Ovary (tissue), 9 donors: Measurements from ENCODE around the gene DDX24. TPM values are rescaled to one million over a fixed set of nuclear protein-coding genes. Genes with fewer than 3 reads are reported as not detected.

Experiments
- DNase-seq, 5 donors: peaks; one replicate each; pipeline ENCODE4 v3.0.0-alpha.2; 2019 to 2020
- H3K27ac ChIP-seq, 2 donors: fragments of 200-600 bp; one replicate each; pipeline versions ENCODE4 v1.5.1 to v1.8.0; 2019 to 2022
- H3K27me3 ChIP-seq: fragments of 200-600 bp; one replicate; pipeline ENCODE4 v1.8.0; 2022
- H3K36me3 ChIP-seq: fragments of 200-600 bp; sonication (generic); one replicate; pipeline ENCODE4 v1.5.1; 2019
- H3K4me1 ChIP-seq: one replicate; pipeline ENCODE4 v1.8.1; 2013; ENCODE audit warnings: mild to moderate bottlenecking, moderate library complexity; ENCODE audit not compliant: insufficient read depth
- H3K4me3 ChIP-seq: fragments of 200-600 bp; sonication (generic); one replicate; pipeline ENCODE4 v1.5.1; 2017
- H3K9me3 ChIP-seq, 2 donors: fragments of 200-600 bp in 1 of 2; sonication (generic) in 1 of 2; one replicate each; pipeline versions ENCODE4 v1.5.1 to v1.8.1; 2013 to 2019; ENCODE audit warnings: mild to moderate bottlenecking in 1 of 2, moderate library complexity in 1 of 2
- CTCF ChIP-seq, 3 donors: fragments of 450-650 bp in 2 of 3; fragments of 200-600 bp in 1 of 3; IDR thresholded peaks; one replicate each; pipeline versions ENCODE4 v1.5.1 to v1.8.0; 2016 to 2022; ENCODE audit warnings: antibody characterized with exemption in 3 of 3, mild to moderate bottlenecking in 1 of 3
- EP300 ChIP-seq: sonication (generic); formaldehyde crosslinking; IDR thresholded peaks from one replicate; pipeline ENCODE4 v1.6.1; 2017; ENCODE audit warnings: antibody characterized with exemption
- POLR2A ChIP-seq: fragments of 450-650 bp; IDR thresholded peaks from one replicate; pipeline ENCODE4 v1.6.1; 2017; ENCODE audit warnings: antibody characterized with exemption, mild to moderate bottlenecking, moderate library complexity
- WGBS, 3 donors: extraction: QIAGEN DNeasy Blood & Tissue Kit in 1 of 3; methylation state at CpG; one replicate each; pipeline versions ENCODE4 v1.1.5 to v1.1.7; 2013 to 2017; 5-methylcytosine and 5-hydroxymethylcytosine counted together
- intact Hi-C, 4 donors: fragments of 100-400 bp; cut with DNase I; formaldehyde crosslinking; loops; one replicate each; pipeline versions ENCODE4 v1.11.0 to v1.15.1; 2022 to 2023
- polyA plus RNA-seq, 2 donors: library from polyadenylated mRNA; stranded (reverse); fragments of 200-250 nt in 1 of 2; fragments of 350-450 nt in 1 of 2; fragmentation: Illumina TruSeq in 1 of 2; extraction: RNeasy Lipid Tissue Mini Kit (QIAGEN cat#74804) in 1 of 2; gene quantifications; one replicate each; pipeline ENCODE4 v1.2.3, GENCODE V29; 2013 to 2014
- total RNA-seq, 7 donors: library from RNA; depleted of rRNA in 2 of 7; stranded (reverse); fragments of >200 nt in 2 of 7; fragmentation: NEBNext Ultra II Directional in 3 of 7; extraction: Animal tissue kit (Norgen Biotek cat#: 25700) in 3 of 7; gene quantifications; one replicate each; pipeline versions ENCODE4 v1.1.0 to v1.2.4, GENCODE V29; 2016 to 2023
- donor health status: DM: no; HTN: no; CAD: no; lungs with moderate emphysema.
- donor health status: DM: no; HTN: no; CAD: no.
- donor health status: Bipolar disorder and iron deficiency.
- donor health status: DM: yes; HTN: yes; CAD: no.
- donor health status: DM: no; HTN: no; CAD: no.
- donor health status: DM: yes; HTN: yes; CAD: no.

The DDX24 gene
- total and polyA plus RNA-seq, 9 donors, result 98.8 to 521 (median 233) TPM

- DNase-seq, result no peak
- Histone ChIP-seq H3K4me3 (no peak overlapping the region), H3K36me3 (no peaks in the 10 kb centered on the region), H3K4me1 (no peaks in the 10 kb centered on the region), H3K27me3 (no peaks in the 10 kb centered on the region), H3K9me3 (no peaks in the 10 kb centered on the region), H3K27ac (no peak overlapping the region)
- intact Hi-C loops, result no loop called here
- WGBS, 3 donors, result 83 to 89% (median 83%) methylated on average over 5 of the region's 5 CpGs
- TF ChIP-seq POLR2A, result no peak
- TF ChIP-seq CTCF (IDR thresholded peaks at IDR 0.05), result no peak
- no peak for TF ChIP-seq EP300
These were observed 40.8 kb downstream of the DDX24 start for GRCh38 chr14:94040247-94040646.

- H3K9me3 ChIP-seq, result no peaks in the 10 kb centered on the region
- no peak overlapping the region for H3K4me3 ChIP-seq
- H3K27me3 ChIP-seq, result no peaks in the 10 kb centered on the region
- intact Hi-C loops, result loop anchor here in 2 of 4 donors (5.0 to 10.0 kb wide), 2 partner anchors 96 to 98 kb away; no protein-coding TSS in a partner anchor
- no peak overlapping the region for H3K27ac ChIP-seq
- WGBS, 3 donors, result 86 to 92% (median 89%) methylated on average over 11 of the region's 11 CpGs
- TF ChIP-seq EP300 (no peak), CTCF (IDR thresholded peaks at IDR 0.05) (no peak), POLR2A (no peak)
- no peaks in the 10 kb centered on the region for H3K36me3 ChIP-seq
- no peak for DNase-seq
- H3K4me1 ChIP-seq, result no peaks in the 10 kb centered on the region
These were observed 41.9 kb downstream of the DDX24 start for GRCh38 chr14:94038921-94039629.

GRCh38 chr14:94038510-94038909 is 42.5 kb downstream of the DDX24 start:
- TF ChIP-seq EP300 (no peak), CTCF (IDR thresholded peaks at IDR 0.05) (no peak), POLR2A (no peak)
- no peak for DNase-seq
- H3K27ac ChIP-seq, result no peak overlapping the region
- H3K9me3 ChIP-seq, result no peaks in the 10 kb centered on the region
- H3K36me3 ChIP-seq, result no peaks in the 10 kb centered on the region
- WGBS, 3 donors, result 85 to 90% (median 86%) methylated on average over 7 of the region's 7 CpGs
- H3K27me3 ChIP-seq, result no peaks in the 10 kb centered on the region
- no peaks in the 10 kb centered on the region for H3K4me1 ChIP-seq
- intact Hi-C loops, result loop anchor here in 2 of 4 donors (5.0 to 10.0 kb wide), 2 partner anchors 96 to 99 kb away; no protein-coding TSS in a partner anchor
- H3K4me3 ChIP-seq, result no peak overlapping the region

- H3K36me3 ChIP-seq, result no peaks in the 10 kb centered on the region
- TF ChIP-seq EP300, result no peak
- no peak for TF ChIP-seq CTCF (IDR thresholded peaks at IDR 0.05)
- no peak for TF ChIP-seq POLR2A
- H3K27ac ChIP-seq, result no peak overlapping the region
- no peaks in the 10 kb centered on the region for H3K4me1 ChIP-seq
- no peaks in the 10 kb centered on the region for H3K9me3 ChIP-seq
- DNase-seq, result no peak
- no peak overlapping the region for H3K4me3 ChIP-seq
- WGBS, 3 donors, result 81 to 88% (median 87%) methylated on average over 9 of the region's 9 CpGs
- intact Hi-C loops, result loop anchor here in 2 of 4 donors (5.0 to 10.0 kb wide), 2 partner anchors 97 to 99 kb away; no protein-coding TSS in a partner anchor
- H3K27me3 ChIP-seq, result no peaks in the 10 kb centered on the region
These were observed 43.0 kb downstream of the DDX24 start for GRCh38 chr14:94037954-94038353.
